ENCODE data around the gene PSEN2.

- no peak for TF ChIP-seq EZH2 (IDR thresholded peaks at IDR 0.05; ENCODE audit: borderline replicate concordance, low read depth, low read length, poor library complexity, severe bottlenecking)
- TF ChIP-seq, protein P1, sequence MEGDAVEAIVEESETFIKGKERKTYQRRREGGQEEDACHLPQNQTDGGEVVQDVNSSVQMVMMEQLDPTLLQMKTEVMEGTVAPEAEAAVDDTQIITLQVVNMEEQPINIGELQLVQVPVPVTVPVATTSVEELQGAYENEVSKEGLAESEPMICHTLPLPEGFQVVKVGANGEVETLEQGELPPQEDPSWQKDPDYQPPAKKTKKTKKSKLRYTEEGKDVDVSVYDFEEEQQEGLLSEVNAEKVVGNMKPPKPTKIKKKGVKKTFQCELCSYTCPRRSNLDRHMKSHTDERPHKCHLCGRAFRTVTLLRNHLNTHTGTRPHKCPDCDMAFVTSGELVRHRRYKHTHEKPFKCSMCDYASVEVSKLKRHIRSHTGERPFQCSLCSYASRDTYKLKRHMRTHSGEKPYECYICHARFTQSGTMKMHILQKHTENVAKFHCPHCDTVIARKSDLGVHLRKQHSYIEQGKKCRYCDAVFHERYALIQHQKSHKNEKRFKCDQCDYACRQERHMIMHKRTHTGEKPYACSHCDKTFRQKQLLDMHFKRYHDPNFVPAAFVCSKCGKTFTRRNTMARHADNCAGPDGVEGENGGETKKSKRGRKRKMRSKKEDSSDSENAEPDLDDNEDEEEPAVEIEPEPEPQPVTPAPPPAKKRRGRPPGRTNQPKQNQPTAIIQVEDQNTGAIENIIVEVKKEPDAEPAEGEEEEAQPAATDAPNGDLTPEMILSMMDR (conservative IDR thresholded peaks at IDR 0.05; ENCODE audit: low read depth, low read length) = no peak
These were observed 50.1 kb downstream of the PSEN2 start for GRCh38 chr1:226920446-226920894.

Data from A673 (cell line).